B cell (primary cell): Measurements from ENCODE around the gene ARHGEF17. TPM values are rescaled to one million over a fixed set of nuclear protein-coding genes. Genes with fewer than 3 reads are reported as not detected.

Source experiments
- ATAC-seq: fragments of 200-7000 bp; cut with Tn5 transposase; one replicate; pipeline ENCODE4 v1.10.0; 2021; ENCODE audit warnings: low read depth, mild to moderate bottlenecking, moderate number of reproducible peaks, moderate library complexity
- CTCF ChIA-PET: fragments of 350-600 bp; sonication (Branson Sonifier 250); formaldehyde crosslinking; loops from one replicate; lab custom pipeline; 2021; ENCODE audit warnings: antibody characterized with exemption, inconsistent platforms; lab: Charles Lee
- POLR2A ChIA-PET: fragments of 350-600 bp; sonication (Branson Sonifier 250); formaldehyde crosslinking; loops from one replicate; lab custom pipeline; 2021; ENCODE audit warnings: antibody characterized with exemption; lab: Charles Lee
- DNase-seq: peaks from one replicate; pipeline ENCODE4 v3.0.0; 2013
- H2AFZ ChIP-seq: 2 replicates; pipeline ENCODE4 v1.6.1; 2012; ENCODE audit warnings: mild to moderate bottlenecking, low read depth, low read length; ENCODE audit not compliant: insufficient read depth, poor library complexity, severe bottlenecking
- H3K27ac ChIP-seq, 2 donors: 1 replicate in 1 of 2; 2 replicates in 1 of 2; pipeline ENCODE4 v1.5.1; 2012 to 2013; ENCODE audit warnings: low read length in 2 of 2, mild to moderate bottlenecking in 2 of 2, moderate library complexity in 1 of 2
- H3K27me3 ChIP-seq, 4 experiments: fragments of 200-600 bp in 1 of 4; sonication (generic) in 1 of 4; replicated peaks in 1 of 4; 1 replicate in 2 of 4; 2 replicates in 2 of 4; pipeline versions ENCODE4 v1.6.1 to v1.7.0; 2013 to 2016; ENCODE audit warnings: low read length in 3 of 4, mild to moderate bottlenecking in 2 of 4, mixed read lengths in 1 of 4, moderate library complexity in 1 of 4; ENCODE audit not compliant: insufficient read depth in 4 of 4, control insufficient read depth in 3 of 4; ENCODE audit errors: control extremely low read depth in 1 of 4
- H3K36me3 ChIP-seq, 2 experiments: replicated peaks in 1 of 2; 1 replicate in 1 of 2; 2 replicates in 1 of 2; pipeline versions ENCODE4 v1.6.1 to v1.7.1; 2013; ENCODE audit warnings: low read length in 1 of 2; ENCODE audit not compliant: insufficient read depth in 2 of 2, control insufficient read depth in 1 of 2; ENCODE audit errors: control extremely low read depth in 1 of 2, extremely low read depth in 1 of 2
- H3K4me1 ChIP-seq, 2 donors: fragments of 200-600 bp in 1 of 2; sonication (generic) in 1 of 2; 1 replicate in 1 of 2; 2 replicates in 1 of 2; pipeline versions ENCODE4 v1.5.1 to v1.6.1; 2013 to 2017; ENCODE audit warnings: low read length in 2 of 2; ENCODE audit not compliant: control insufficient read depth in 2 of 2, insufficient read depth in 2 of 2
- H3K4me2 ChIP-seq: replicated peaks from 2 replicates; pipeline ENCODE3; 2012; ENCODE audit warnings: mild to moderate bottlenecking, low read depth, low read length; ENCODE audit not compliant: poor library complexity, severe bottlenecking
- H3K4me3 ChIP-seq, 5 experiments: fragments of 200-600 bp in 1 of 5; sonication (generic) in 1 of 5; 1 replicate in 3 of 5; 2 replicates in 2 of 5; pipeline versions ENCODE4 v1.5.1 to v1.7.0; 2011 to 2016; ENCODE audit warnings: low read length in 4 of 5, mild to moderate bottlenecking in 4 of 5, low read depth in 2 of 5, control low read depth in 1 of 5, moderate library complexity in 1 of 5; ENCODE audit not compliant: insufficient read depth in 1 of 5; ENCODE audit errors: control extremely low read depth in 1 of 5, extremely low read depth in 1 of 5
- H3K79me2 ChIP-seq: fragments of 200-600 bp; sonication (generic); one replicate; pipeline ENCODE4 v1.6.0; 2016; ENCODE audit warnings: low read length; ENCODE audit not compliant: control insufficient read depth, insufficient read depth
- H3K9ac ChIP-seq: fragments of 200-600 bp; sonication (generic); 2 replicates; pipeline ENCODE4 v1.6.1; 2017; ENCODE audit warnings: mild to moderate bottlenecking, low read length, moderate library complexity
- H3K9me3 ChIP-seq, 3 donors: one replicate each; pipeline versions ENCODE4 v1.6.1 to v1.7.1; 2013; ENCODE audit warnings: low read length in 2 of 3; ENCODE audit not compliant: control insufficient read depth in 2 of 3, insufficient read depth in 1 of 3; ENCODE audit errors: control extremely low read depth in 1 of 3
- H4K20me1 ChIP-seq: 2 replicates; pipeline ENCODE4 v1.6.0; 2012; ENCODE audit warnings: mild to moderate bottlenecking, low read length; ENCODE audit not compliant: insufficient read depth, control insufficient read depth, poor library complexity, severe bottlenecking
- H3K27ac Mint-ChIP-seq: one replicate; pipeline ENCODE4 v1.8.0; 2021; ENCODE audit warnings: mixed read lengths
- H3K27me3 Mint-ChIP-seq: one replicate; pipeline ENCODE4 v1.8.0; 2021; ENCODE audit warnings: mixed read lengths
- H3K4me1 Mint-ChIP-seq: one replicate; pipeline ENCODE4 v1.8.0; 2021; ENCODE audit warnings: mixed read lengths
- H3K4me3 Mint-ChIP-seq: one replicate; pipeline ENCODE4 v1.8.0; 2021; ENCODE audit warnings: mixed read lengths
- H3K9me3 Mint-ChIP-seq: one replicate; pipeline ENCODE4 v1.8.0; 2022; ENCODE audit warnings: mixed read lengths; ENCODE audit not compliant: insufficient read depth
- CTCF ChIP-seq: fragments of 200-600 bp; IDR thresholded peaks from one replicate; pipeline ENCODE4 v1.8.0; 2022; ENCODE audit warnings: antibody characterized with exemption, mild to moderate bottlenecking
- EZH2 ChIP-seq: IDR thresholded peaks from 2 replicates; pipeline ENCODE4 v1.6.1; 2012; ENCODE audit warnings: borderline replicate concordance, low read depth, mild to moderate bottlenecking, moderate library complexity, low read length; ENCODE audit not compliant: insufficient read depth, poor library complexity, severe bottlenecking
- WGBS: methylation state at CpG from one replicate; pipeline ENCODE4 v1.1.5; 2013; ENCODE audit warnings: missing lambda C conversion rate; ENCODE audit not compliant: insufficient coverage; 5-methylcytosine and 5-hydroxymethylcytosine counted together
- intact Hi-C: fragments of 100-400 bp; cut with micrococcal nuclease; formaldehyde crosslinking; loops from one replicate; pipeline ENCODE4 v1.10.0; 2022
- polyA plus RNA-seq: library from polyadenylated mRNA; depleted of rRNA; stranded (reverse); fragments of >200 nt; gene quantifications from 2 replicates; pipeline ENCODE4 v1.2.3, GENCODE V29; 2012
- total RNA-seq, 2 donors: library from RNA; stranded (reverse); fragments of 120-200 nt in 1 of 2; gene quantifications; 1 replicate in 1 of 2; 2 replicates in 1 of 2; pipeline versions ENCODE4 v1.2.3 to v1.2.4, GENCODE V29; 2013 to 2022

The ARHGEF17 gene
- total and polyA plus RNA-seq, 2 donors (not counting 1 experiment from before 2014, with no cell fraction given) = 0.05 TPM; not detected in 1

- Histone ChIP-seq H4K20me1 (no peaks in the 10 kb centered on the region), H3K4me3 (no peak overlapping the region), H3K4me1 (no peaks in the 10 kb centered on the region), H3K36me3 (peaks cover 0 to 36% of the 10 kb centered on the region in 2 experiments), H3K9ac (no peak overlapping the region), H2AFZ (no peak overlapping the region), H3K79me2 (no peaks in the 10 kb centered on the region), H3K27ac (no peak overlapping the region), H3K27me3 (no peaks in the 10 kb centered on the region), H3K9me3 (no peaks in the 10 kb centered on the region), H3K4me2 (no peak overlapping the region)
- WGBS = 97% methylated on average over 10 of the region's 15 CpGs
- intact Hi-C loops = loop anchor here (1.0 kb wide), 1 partner anchor 259 kb away; no protein-coding TSS in a partner anchor
- ATAC-seq = no peak
- CTCF ChIA-PET = interaction anchor here (0.6 to 9.4 kb wide), 9 partner anchors 8 to 260 kb away, joined by 3 to 102 read pairs (median 7); no protein-coding TSS in a partner anchor
- no peak for TF ChIP-seq EZH2
- TF ChIP-seq CTCF = no peak
- Mint-ChIP-seq H3K4me3 (no peak overlapping the region), H3K4me1 (peaks cover 2% of the 10 kb centered on the region), H3K9me3 (no peaks in the 10 kb centered on the region), H3K27ac (peak overlapping the region; percentile 32), H3K27me3 (no peaks in the 10 kb centered on the region)
- POLR2A ChIA-PET = interaction anchor here (1.6 kb wide), 1 partner anchor 20 kb away, joined by 6 read pairs; no protein-coding TSS in a partner anchor
- no peak for DNase-seq
Measured at GRCh38 chr11:73401924-73402833, 94.1 kb downstream of the ARHGEF17 start.

DNA sequence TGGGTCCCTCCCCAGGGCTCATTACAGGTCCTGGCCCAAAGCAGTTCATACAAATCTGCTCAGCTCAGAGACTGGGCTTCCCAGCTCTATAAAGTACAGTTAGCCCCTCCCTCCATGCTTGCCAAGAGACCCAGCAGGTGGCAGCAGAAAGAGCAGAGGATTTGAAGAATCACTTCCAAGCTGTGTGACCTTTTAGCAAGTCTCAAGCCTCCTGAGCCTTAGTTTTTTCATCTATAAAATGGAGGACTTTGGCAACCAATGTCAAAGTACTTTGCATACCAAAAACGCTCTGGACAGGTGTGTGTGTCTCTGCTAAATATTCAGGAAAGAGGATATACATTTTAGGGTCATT is 94.7 kb downstream of the ARHGEF17 start:
- Histone ChIP-seq H3K4me3 (no peak overlapping the region), H3K36me3 (peaks cover 0 to 34% of the 10 kb centered on the region in 2 experiments), H3K79me2 (no peaks in the 10 kb centered on the region), H4K20me1 (no peaks in the 10 kb centered on the region), H3K4me1 (no peaks in the 10 kb centered on the region), H2AFZ (no peak overlapping the region), H3K9me3 (no peaks in the 10 kb centered on the region), H3K9ac (no peak overlapping the region), H3K27me3 (no peaks in the 10 kb centered on the region), H3K4me2 (no peak overlapping the region), H3K27ac (no peak overlapping the region)
- DNase-seq = peak; percentile 53
- POLR2A ChIA-PET = interaction anchor here (1.6 kb wide), 1 partner anchor 20 kb away, joined by 6 read pairs; no protein-coding TSS in a partner anchor
- H3K4me3 Mint-ChIP-seq = no peak overlapping the region
- intact Hi-C loops = loop anchor here (1.0 kb wide), 1 partner anchor 258 kb away; no protein-coding TSS in a partner anchor
- H3K4me1 Mint-ChIP-seq = peaks cover 2% of the 10 kb centered on the region
- 100% methylated on average over 1 of the region's 1 CpG for WGBS
- ATAC-seq = no peak
- H3K27ac Mint-ChIP-seq = peak overlapping the region; percentile 55
- CTCF ChIA-PET = interaction anchor here (0.6 to 9.4 kb wide), 8 partner anchors 9 to 259 kb away, joined by 3 to 102 read pairs (median 8); no protein-coding TSS in a partner anchor
- no peak for TF ChIP-seq CTCF
- TF ChIP-seq EZH2 = no peak
- no peaks in the 10 kb centered on the region for H3K9me3 Mint-ChIP-seq
- H3K27me3 Mint-ChIP-seq = no peaks in the 10 kb centered on the region
